Urinary bladder (tissue), 4 donors: ENCODE measurements around the gene GIPC1. TPM values are rescaled to one million over a fixed set of nuclear protein-coding genes. Genes with fewer than 3 reads are reported as not detected.
"Not testable (repeated sequence)": the region's sequence is repeated elsewhere in the genome, so short reads cannot be mapped to it uniquely, and the experiment has no call there.

Experiments
- DNase-seq: peaks from one replicate; pipeline ENCODE4 v3.0.0-alpha.2; 2015; ENCODE audit errors: extremely low spot score
- H3K27ac ChIP-seq: one replicate; pipeline ENCODE4 v1.5.1; 2013; ENCODE audit warnings: low read depth, mild to moderate bottlenecking, moderate library complexity
- H3K36me3 ChIP-seq: one replicate; pipeline ENCODE4 v1.6.1; 2013; ENCODE audit warnings: mild to moderate bottlenecking, moderate library complexity; ENCODE audit not compliant: insufficient read depth
- H3K4me1 ChIP-seq: one replicate; pipeline ENCODE4 v1.6.1; 2013; ENCODE audit warnings: mild to moderate bottlenecking, moderate library complexity; ENCODE audit not compliant: insufficient read depth
- H3K4me3 ChIP-seq: one replicate; pipeline ENCODE4 v1.5.1; 2013; ENCODE audit warnings: low read depth, low read length
- WGBS: extraction: QIAGEN DNeasy Blood & Tissue Kit; methylation state at CpG from one replicate; pipeline ENCODE4 v1.1.7; 2013; 5-methylcytosine and 5-hydroxymethylcytosine counted together
- polyA plus RNA-seq: library from polyadenylated mRNA; stranded (reverse); fragments of 200-250 nt; gene quantifications from one replicate; pipeline ENCODE4 v1.2.3, GENCODE V29; 2013
- total RNA-seq: library from RNA; depleted of rRNA; stranded (reverse); fragments of >200 nt; gene quantifications from one replicate; pipeline ENCODE4 v1.2.3, GENCODE V29; 2014
- donor health status: healthy with polysubstance abuse.
- donor health status: healthy.

The GIPC1 gene
- total and polyA plus RNA-seq, 2 donors, result 46.3 to 98.8 TPM

DNA sequence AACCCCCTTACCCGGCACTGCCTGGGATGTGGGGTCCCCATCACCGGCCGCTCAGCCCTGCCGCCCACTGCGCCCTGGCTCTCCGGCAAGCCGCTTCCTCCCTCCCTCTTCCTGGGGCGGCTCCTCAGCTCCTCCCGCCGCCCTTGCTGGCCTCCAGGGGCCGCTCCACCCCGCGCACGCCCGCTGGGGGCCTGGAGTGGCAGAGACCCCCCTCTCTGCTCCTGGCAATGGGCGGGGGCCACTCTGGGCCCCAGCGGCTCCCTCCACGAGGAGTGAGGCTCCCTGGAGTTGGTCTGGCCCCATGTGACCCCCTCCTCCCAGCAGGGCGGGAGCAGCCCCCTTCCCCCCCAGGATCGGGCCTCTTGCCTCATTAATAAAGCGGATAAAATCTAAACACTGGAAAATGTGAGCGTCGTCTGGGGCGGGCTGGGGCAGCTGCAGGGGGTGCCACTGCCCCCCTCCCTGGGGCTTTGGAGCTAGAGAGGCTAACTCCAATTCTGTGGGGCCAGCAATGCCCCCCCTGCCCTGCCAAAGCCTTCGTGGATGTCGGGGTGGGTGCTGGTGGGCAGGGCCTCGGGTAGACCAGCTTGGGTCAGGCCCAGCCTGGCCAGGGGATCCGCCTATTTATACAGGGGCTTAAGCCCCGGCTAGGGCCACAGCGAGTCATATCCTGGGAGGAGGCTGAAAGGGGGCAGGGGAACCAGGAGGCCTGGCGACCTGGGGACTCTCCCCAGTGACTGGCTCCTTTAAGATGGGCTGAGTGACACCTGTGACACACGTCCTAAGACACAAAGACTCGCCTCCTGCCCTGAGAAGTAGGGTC lies 20.5 kb downstream of the GIPC1 start, which contains the start of gene PTGER1:
Gene PTGER1 (minus strand): TSS at position 104 of the 823 bp plus-strand sequence. CDS start 1,034 bp downstream, outside the sequence.
- H3K36me3 ChIP-seq, result no peaks in the 10 kb centered on the region
- H3K4me1 ChIP-seq, result peaks cover 5% of the 10 kb centered on the region
- DNase-seq, result no peak
- 8% methylated on average over 33 of the region's 33 CpGs for WGBS
- peak within 1 kb of the TSS; percentile 19 for H3K4me3 ChIP-seq
- peak within 1 kb of the TSS; percentile 16 for H3K27ac ChIP-seq

GRCh38 chr19:14474827-14475226 lies 21.1 kb downstream of the GIPC1 start:
- H3K27ac ChIP-seq, result no peak overlapping the region
- WGBS, result 42% methylated on average over 12 of the region's 12 CpGs
- DNase-seq, result no peak
- peaks cover 5% of the 10 kb centered on the region for H3K4me1 ChIP-seq
- peak overlapping the region; percentile 19 for H3K4me3 ChIP-seq
- H3K36me3 ChIP-seq, result no peaks in the 10 kb centered on the region

- 45% methylated on average over 53 of the region's 53 CpGs for WGBS
Measured at GRCh38 chr19:14473978-14474578, 21.8 kb downstream of the GIPC1 start.

GRCh38 chr19:14473073-14473977 lies 22.6 kb downstream of the GIPC1 start:
- Histone ChIP-seq H3K27ac (no peak overlapping the region), H3K4me1 (peaks cover 5% of the 10 kb centered on the region), H3K4me3 (peak overlapping the region; percentile 6), H3K36me3 (no peaks in the 10 kb centered on the region)
- DNase-seq, result no peak
- WGBS, result 35% methylated on average over 97 of the region's 97 CpGs

More at GRCh38 chr19:14473978-14474578, 21.8 kb downstream of the GIPC1 start:
- Histone ChIP-seq H3K4me1 (peaks cover 5% of the 10 kb centered on the region), H3K27ac (no peak overlapping the region), H3K4me3 (peak overlapping the region; percentile 6), H3K36me3 (no peaks in the 10 kb centered on the region)
- DNase-seq, result no peak

- Histone ChIP-seq H3K36me3 (peaks cover 2% of the 10 kb centered on the region), H3K4me3 (no peak overlapping the region), H3K4me1 (peaks cover 5% of the 10 kb centered on the region), H3K27ac (no peak overlapping the region)
- no peak for DNase-seq
- 9% methylated on average over 66 of the region's 66 CpGs for WGBS
Measured at GRCh38 chr19:14472202-14472938, 23.6 kb downstream of the GIPC1 start.

GRCh38 chr19:14471436-14472187 lies 24.3 kb downstream of the GIPC1 start:
- Histone ChIP-seq H3K4me1 (peaks cover 5% of the 10 kb centered on the region), H3K4me3 (no peak overlapping the region), H3K36me3 (peaks cover 2% of the 10 kb centered on the region), H3K27ac (no peak overlapping the region)
- 77% methylated on average over 46 of the region's 46 CpGs for WGBS
- DNase-seq, result no peak

GRCh38 chr19:14470031-14470876 lies 25.7 kb downstream of the GIPC1 start:
- Histone ChIP-seq H3K36me3 (peaks cover 2% of the 10 kb centered on the region), H3K4me3 (no peak overlapping the region), H3K4me1 (peaks cover 4% of the 10 kb centered on the region), H3K27ac (no peak overlapping the region)
- WGBS, result 83% methylated on average over 32 of the region's 32 CpGs
- no peak for DNase-seq

GRCh38 chr19:14467816-14468215 lies 28.1 kb downstream of the GIPC1 start:
- Histone ChIP-seq H3K4me1 (no peaks in the 10 kb centered on the region), H3K27ac (no peak overlapping the region), H3K36me3 (peaks cover 2% of the 10 kb centered on the region), H3K4me3 (no peak overlapping the region)
- no peak for DNase-seq
- WGBS, result 76% methylated on average over 9 of the region's 9 CpGs

GRCh38 chr19:14467391-14467790 lies 28.5 kb downstream of the GIPC1 start:
- Histone ChIP-seq H3K4me1 (no peaks in the 10 kb centered on the region), H3K4me3 (no peak overlapping the region), H3K27ac (no peak overlapping the region), H3K36me3 (peaks cover 2% of the 10 kb centered on the region)
- WGBS, result 81% methylated on average over 12 of the region's 12 CpGs
- DNase-seq, result no peak

DNA sequence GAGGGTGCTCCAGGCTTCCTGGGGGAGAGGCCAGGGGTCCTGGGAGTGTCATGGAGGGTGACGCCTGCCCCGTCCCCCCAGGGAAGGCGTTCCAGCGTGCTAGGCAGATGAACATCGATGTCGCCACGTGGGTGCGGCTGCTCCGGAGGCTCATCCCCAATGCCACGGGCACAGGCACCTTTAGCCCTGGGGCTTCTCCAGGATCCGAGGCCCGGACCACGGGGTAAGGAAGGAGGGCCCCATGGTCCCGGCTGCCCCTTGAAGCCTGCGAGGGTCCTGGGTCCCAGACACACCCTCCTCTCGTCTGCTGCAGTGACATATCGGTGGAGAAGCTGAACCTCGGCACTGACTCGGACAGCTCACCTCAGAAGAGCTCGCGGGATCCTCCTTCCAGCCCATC lies 32.2 kb downstream of the GIPC1 start:
- Histone ChIP-seq H3K4me3 (no peak overlapping the region), H3K36me3 (peaks cover 2% of the 10 kb centered on the region), H3K4me1 (no peaks in the 10 kb centered on the region), H3K27ac (no peak overlapping the region)
- no peak for DNase-seq
- WGBS, result 96% methylated on average over 21 of the region's 21 CpGs

DNA sequence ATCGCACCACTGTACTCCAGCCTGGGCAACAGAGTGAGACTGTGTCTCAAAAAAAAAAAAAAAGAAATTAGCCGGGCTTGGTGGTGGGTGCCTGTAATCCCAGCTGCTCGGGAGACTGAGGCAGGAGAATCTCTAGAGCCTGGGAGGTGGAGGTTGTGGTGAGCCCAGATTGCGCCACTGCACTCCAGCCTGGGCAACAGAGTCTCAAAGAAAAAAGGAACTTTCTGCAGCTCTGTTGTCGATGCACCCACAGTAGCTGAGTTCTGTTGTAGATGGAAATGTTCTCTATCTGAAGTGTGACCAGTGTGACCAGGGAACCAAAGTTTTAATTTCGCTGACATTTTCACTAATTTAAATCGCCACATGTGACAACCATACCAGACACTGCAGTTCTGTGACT lies 33.5 kb downstream of the GIPC1 start:
- DNase-seq, H3K36me3 ChIP-seq, H3K27ac ChIP-seq, H3K4me3 ChIP-seq, H3K4me1 ChIP-seq: not testable (repeated sequence)
- WGBS, result 95% methylated on average over 7 of the region's 7 CpGs

DNA sequence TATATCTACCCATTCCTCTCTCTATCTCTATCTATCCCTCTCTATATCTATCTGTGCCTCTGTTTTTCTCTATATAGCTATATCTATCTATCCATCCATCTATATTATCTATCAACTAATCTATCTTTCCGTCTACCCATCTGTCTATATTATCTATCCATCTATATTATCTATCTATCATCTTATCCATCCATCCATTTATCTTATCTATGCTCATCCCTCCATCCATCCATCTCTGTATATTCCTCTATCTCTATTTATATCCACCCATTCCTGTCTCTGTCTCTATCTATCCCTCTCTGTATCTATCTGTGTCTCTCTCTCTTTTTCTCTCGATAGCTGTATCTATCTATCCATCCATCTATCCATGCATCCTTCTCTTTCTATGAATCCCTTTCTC lies 35.0 kb downstream of the GIPC1 start:
- no peak overlapping the region for H3K4me3 ChIP-seq
- DNase-seq, result no peak
- 73% methylated on average over 2 of the region's 2 CpGs for WGBS
- no peak overlapping the region for H3K27ac ChIP-seq
- peaks cover 1% of the 10 kb centered on the region for H3K36me3 ChIP-seq
- H3K4me1 ChIP-seq, result no peaks in the 10 kb centered on the region
